HFFc6 (cell line): ENCODE measurements around the gene CACNA1D. TPM values are rescaled to one million over a fixed set of nuclear protein-coding genes. Genes with fewer than 3 reads are reported as not detected.

ENCODE experiments used
- DNase-seq: peaks from one replicate; pipeline ENCODE4 v3.0.0-alpha.2; 2018
- H3K27ac Mint-ChIP-seq: 2 replicates; pipeline ENCODE4 v1.8.0; 2020; ENCODE audit warnings: mild to moderate bottlenecking, mixed read lengths
- H3K27me3 Mint-ChIP-seq: 2 replicates; pipeline ENCODE4 v1.8.0; 2021; ENCODE audit warnings: mild to moderate bottlenecking, moderate library complexity, mixed read lengths; ENCODE audit not compliant: insufficient read depth
- H3K36me3 Mint-ChIP-seq: 2 replicates; pipeline ENCODE4 v1.8.0; 2021; ENCODE audit warnings: low read depth, mixed read lengths
- H3K4me1 Mint-ChIP-seq: 2 replicates; pipeline ENCODE4 v1.8.0; 2020; ENCODE audit warnings: low read depth, mixed read lengths
- H3K4me3 Mint-ChIP-seq: 2 replicates; pipeline ENCODE4 v1.8.0; 2020; ENCODE audit warnings: mild to moderate bottlenecking, moderate library complexity, mixed read lengths
- H3K9me3 Mint-ChIP-seq: 2 replicates; pipeline ENCODE4 v1.8.0; 2020; ENCODE audit warnings: mild to moderate bottlenecking, mixed read lengths
- total RNA-seq, 6 experiments: library from RNA; stranded (reverse); fragmentation: NEBNext Ultra II Directional; extraction: Animal tissue kit (Norgen Biotek cat#: 25700); gene quantifications; 2 replicates in 1 of 6; 3 replicates in 5 of 6; pipeline ENCODE4 v1.2.3, GENCODE V29; 2021
- TF ChIP-seq, protein P1 (sequence below): fragments of 200-600 bp; sonication (generic); IDR thresholded peaks from 2 replicates; pipeline ENCODE4 v1.5.0; 2021; ENCODE audit warnings: antibody characterized with exemption, mild to moderate bottlenecking

The CACNA1D gene
- total RNA-seq, 6 experiments from 2014 or later, result 0.09 TPM; not detected in 5

DNA sequence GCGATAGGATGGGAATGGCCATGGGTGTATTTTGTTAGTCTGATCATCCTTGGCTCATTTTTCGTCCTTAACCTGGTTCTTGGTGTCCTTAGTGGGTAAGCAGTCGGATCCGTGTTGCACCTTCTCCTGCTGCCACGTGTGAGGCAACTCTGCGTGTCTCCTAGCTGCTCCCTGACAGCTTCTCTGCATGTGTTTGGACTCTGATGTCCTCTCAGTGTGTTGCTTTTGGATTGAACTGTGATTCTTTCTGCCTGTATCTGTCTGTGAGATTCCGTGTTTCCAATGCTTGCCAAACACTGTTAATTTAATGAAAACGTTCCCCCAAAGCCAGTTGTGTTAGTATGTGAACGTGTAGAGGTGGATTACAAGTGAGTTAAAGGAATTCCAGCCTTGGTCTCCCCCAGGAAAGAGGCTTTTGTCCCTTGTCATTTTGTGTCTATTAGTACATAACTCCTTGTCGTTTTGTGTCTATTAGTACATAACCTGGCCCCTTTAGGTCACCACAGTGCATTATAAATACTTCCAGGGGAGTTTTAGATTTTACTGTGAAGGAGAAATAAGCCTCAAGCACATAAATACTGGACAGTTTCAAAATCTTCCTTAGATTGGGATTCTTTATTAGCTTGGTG, 179.4 kb downstream of the CACNA1D start:
- H3K27me3 Mint-ChIP-seq, result peaks cover 8% of the 10 kb centered on the region
- no peak for DNase-seq
- H3K4me1 Mint-ChIP-seq, result no peaks in the 10 kb centered on the region
- no peaks in the 10 kb centered on the region for H3K36me3 Mint-ChIP-seq
- TF ChIP-seq, protein P1, sequence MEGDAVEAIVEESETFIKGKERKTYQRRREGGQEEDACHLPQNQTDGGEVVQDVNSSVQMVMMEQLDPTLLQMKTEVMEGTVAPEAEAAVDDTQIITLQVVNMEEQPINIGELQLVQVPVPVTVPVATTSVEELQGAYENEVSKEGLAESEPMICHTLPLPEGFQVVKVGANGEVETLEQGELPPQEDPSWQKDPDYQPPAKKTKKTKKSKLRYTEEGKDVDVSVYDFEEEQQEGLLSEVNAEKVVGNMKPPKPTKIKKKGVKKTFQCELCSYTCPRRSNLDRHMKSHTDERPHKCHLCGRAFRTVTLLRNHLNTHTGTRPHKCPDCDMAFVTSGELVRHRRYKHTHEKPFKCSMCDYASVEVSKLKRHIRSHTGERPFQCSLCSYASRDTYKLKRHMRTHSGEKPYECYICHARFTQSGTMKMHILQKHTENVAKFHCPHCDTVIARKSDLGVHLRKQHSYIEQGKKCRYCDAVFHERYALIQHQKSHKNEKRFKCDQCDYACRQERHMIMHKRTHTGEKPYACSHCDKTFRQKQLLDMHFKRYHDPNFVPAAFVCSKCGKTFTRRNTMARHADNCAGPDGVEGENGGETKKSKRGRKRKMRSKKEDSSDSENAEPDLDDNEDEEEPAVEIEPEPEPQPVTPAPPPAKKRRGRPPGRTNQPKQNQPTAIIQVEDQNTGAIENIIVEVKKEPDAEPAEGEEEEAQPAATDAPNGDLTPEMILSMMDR, result no peak
- no peaks in the 10 kb centered on the region for H3K9me3 Mint-ChIP-seq
- no peak overlapping the region for H3K4me3 Mint-ChIP-seq
- H3K27ac Mint-ChIP-seq, result no peak overlapping the region

DNA sequence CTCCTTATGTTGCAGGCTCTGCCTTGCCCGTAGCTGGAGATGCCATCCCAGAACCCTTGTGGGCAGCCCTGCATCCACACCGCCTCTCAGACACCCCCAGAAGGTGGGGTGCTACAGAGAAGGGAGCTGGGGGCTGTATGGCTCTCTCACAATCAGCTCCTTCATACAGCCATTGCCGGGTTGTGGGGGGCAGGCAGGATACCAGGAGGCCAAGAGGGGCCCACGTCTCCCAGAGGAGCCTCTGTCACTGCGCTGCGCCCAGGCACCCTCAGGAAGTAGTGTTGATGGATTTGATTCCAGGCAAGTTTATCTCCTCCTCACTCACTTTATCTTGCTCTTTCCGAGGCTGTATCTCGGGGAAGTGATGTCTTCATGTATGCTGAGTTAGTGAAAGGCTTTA, 180.2 kb downstream of the CACNA1D start:
- H3K9me3 Mint-ChIP-seq, result no peaks in the 10 kb centered on the region
- H3K36me3 Mint-ChIP-seq, result no peaks in the 10 kb centered on the region
- no peak for DNase-seq
- TF ChIP-seq, protein P1, result no peak
- no peak overlapping the region for H3K27ac Mint-ChIP-seq
- no peaks in the 10 kb centered on the region for H3K4me1 Mint-ChIP-seq
- no peak overlapping the region for H3K4me3 Mint-ChIP-seq
- H3K27me3 Mint-ChIP-seq, result peaks cover 8% of the 10 kb centered on the region

DNA sequence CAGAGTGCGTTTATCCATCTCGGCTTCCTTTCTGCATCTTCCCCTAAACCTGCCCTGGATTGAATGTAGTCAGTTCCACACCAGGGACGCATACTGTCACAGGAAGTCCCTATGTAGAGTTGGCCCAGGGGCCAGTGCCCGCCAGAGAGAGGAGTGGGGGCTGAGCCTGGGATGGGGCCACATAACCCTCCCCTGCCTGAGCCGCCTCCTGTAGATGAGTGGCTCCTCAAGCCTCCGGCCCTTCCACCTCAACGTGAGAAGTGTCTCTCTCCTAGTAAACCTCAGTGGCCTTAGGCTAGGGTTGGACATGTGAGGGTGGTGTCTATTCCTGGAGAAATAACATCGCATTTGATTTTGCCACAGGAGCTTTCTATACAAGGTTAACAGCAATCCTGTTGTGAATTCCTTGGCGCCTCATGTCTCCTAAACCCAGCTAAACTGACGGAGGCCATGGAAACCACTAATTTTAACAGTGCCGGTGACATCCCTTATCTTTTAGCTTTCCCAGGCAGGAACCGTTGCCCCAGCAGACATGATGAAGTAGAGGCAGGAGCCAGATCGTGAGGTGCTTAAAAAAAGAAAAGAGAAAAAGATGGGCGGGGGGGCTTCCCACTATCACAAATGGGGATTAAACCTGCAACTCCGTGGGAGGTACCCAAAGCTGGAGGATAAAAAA, 180.7 kb downstream of the CACNA1D start:
- Mint-ChIP-seq H3K27ac (no peak overlapping the region), H3K4me1 (no peaks in the 10 kb centered on the region), H3K9me3 (no peaks in the 10 kb centered on the region), H3K4me3 (no peak overlapping the region), H3K36me3 (no peaks in the 10 kb centered on the region), H3K27me3 (peaks cover 8% of the 10 kb centered on the region)
- TF ChIP-seq, protein P1, result no peak
- DNase-seq, result no peak

DNA sequence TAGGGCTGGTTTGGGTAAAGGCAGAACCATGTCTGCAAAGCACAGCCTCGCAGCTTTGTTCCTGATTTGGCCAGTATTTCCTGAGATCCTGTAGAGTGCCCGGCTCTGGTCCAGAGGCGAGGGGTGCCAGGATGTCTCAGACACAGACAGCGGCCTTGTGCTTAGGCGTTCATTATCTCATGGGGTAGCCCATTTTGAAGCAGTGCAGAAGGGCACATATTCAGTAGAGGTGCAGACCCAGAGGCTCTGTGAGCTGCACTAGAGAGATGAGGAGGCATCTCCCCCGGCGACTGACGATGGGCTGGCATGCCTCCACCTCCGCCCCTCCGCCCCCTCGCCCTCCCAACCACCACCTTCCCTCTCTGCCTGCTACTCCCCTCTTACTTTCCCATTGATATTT, 181.5 kb downstream of the CACNA1D start:
- Mint-ChIP-seq H3K27ac (no peak overlapping the region), H3K36me3 (no peaks in the 10 kb centered on the region), H3K4me3 (no peak overlapping the region), H3K4me1 (no peaks in the 10 kb centered on the region), H3K9me3 (no peaks in the 10 kb centered on the region), H3K27me3 (peaks cover 8% of the 10 kb centered on the region)
- TF ChIP-seq, protein P1, result no peak
- no peak for DNase-seq

DNA sequence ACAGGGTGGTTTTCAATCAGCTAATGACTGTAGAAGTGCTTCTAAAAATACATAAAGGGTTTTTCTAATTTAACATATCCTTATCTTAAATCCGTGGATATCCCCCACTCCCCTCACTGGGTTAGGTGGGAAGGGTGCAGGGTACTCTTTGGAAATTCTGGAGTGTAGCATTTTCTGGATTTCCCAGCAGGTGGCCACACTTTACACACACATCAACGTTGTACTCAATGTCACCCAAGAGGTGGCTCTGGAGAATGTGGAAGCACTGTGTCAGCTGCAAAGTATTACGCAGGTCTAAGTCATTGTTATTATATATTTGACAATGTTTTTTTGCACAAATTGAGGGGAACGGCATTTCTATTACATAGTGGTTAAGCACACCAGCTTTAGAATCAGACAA, 183.0 kb downstream of the CACNA1D start:
- H3K27me3 Mint-ChIP-seq, result peaks cover 13% of the 10 kb centered on the region
- no peaks in the 10 kb centered on the region for H3K4me1 Mint-ChIP-seq
- TF ChIP-seq, protein P1, result peak; percentile 61
- no peak overlapping the region for H3K4me3 Mint-ChIP-seq
- DNase-seq, result no peak
- H3K9me3 Mint-ChIP-seq, result no peaks in the 10 kb centered on the region
- no peaks in the 10 kb centered on the region for H3K36me3 Mint-ChIP-seq
- H3K27ac Mint-ChIP-seq, result no peak overlapping the region
